PC-3 (cell line): ENCODE measurements around the gene EIF3M. TPM values are rescaled to one million over a fixed set of nuclear protein-coding genes. Genes with fewer than 3 reads are reported as not detected.

Experiments used
- ATAC-seq: fragments of 200-7000 bp; cut with Tn5 transposase; 2 replicates; pipeline ENCODE4 v1.9.1; 2020; ENCODE audit warnings: mild to moderate bottlenecking, moderate library complexity
- BruUV-seq: library from RNA; stranded (reverse); fragments of 400-500 nt; replicated peaks from 2 replicates; lab custom pipeline; 2021; lab: Mats Ljungman, UMichigan
- CTCF ChIA-PET: fragments of 300-600 bp; sonication (Branson Sonifier 250); formaldehyde crosslinking; loops from one replicate; lab custom pipeline; 2022; ENCODE audit warnings: antibody characterized with exemption; lab: Charles Lee
- POLR2A ChIA-PET: fragments of 300-600 bp; sonication (Branson Sonifier 250); formaldehyde crosslinking; loops from one replicate; lab custom pipeline; 2022; ENCODE audit warnings: antibody characterized with exemption; ENCODE audit not compliant: unreplicated experiment; lab: Charles Lee
- DNase-seq: peaks from one replicate; pipeline ENCODE4 v3.0.0-alpha.2; 2015
- H2AFZ ChIP-seq: fragments of 300-600 bp; sonication (generic); 2 replicates; pipeline ENCODE4 v1.6.0; 2016; ENCODE audit warnings: antibody characterized with exemption, low read length
- H3F3A ChIP-seq: fragments of 300-600 bp; sonication (generic); one replicate; pipeline ENCODE4 v1.6.0; 2017; ENCODE audit warnings: antibody characterized with exemption, low read length, control low read depth, mild to moderate bottlenecking; ENCODE audit not compliant: unreplicated experiment
- H3K27ac ChIP-seq: fragments of 300-600 bp; sonication (generic); 2 replicates; pipeline ENCODE4 v1.5.1; 2016; ENCODE audit warnings: mild to moderate bottlenecking, low read length
- H3K27me3 ChIP-seq: fragments of 300-600 bp; sonication (generic); 2 replicates; pipeline ENCODE4 v1.6.1; 2016; ENCODE audit warnings: low read length, mixed read lengths
- H3K36me3 ChIP-seq: fragments of 300-600 bp; sonication (generic); 2 replicates; pipeline ENCODE4 v1.6.1; 2016; ENCODE audit warnings: low read depth, mixed run types, low read length, mixed read lengths
- H3K4me1 ChIP-seq: fragments of 300-600 bp; sonication (generic); 2 replicates; pipeline ENCODE4 v1.5.1; 2016; ENCODE audit warnings: low read length; ENCODE audit not compliant: insufficient read depth
- H3K4me2 ChIP-seq: fragments of 300-600 bp; sonication (generic); 2 replicates; pipeline ENCODE4 v1.6.0; 2016; ENCODE audit warnings: low read length
- H3K4me3 ChIP-seq: fragments of 300-600 bp; sonication (generic); 2 replicates; pipeline ENCODE4 v1.5.1; 2016; ENCODE audit warnings: mild to moderate bottlenecking, low read length, mixed read lengths
- H3K79me2 ChIP-seq: fragments of 300-600 bp; sonication (generic); 2 replicates; pipeline ENCODE4 v1.6.1; 2017; ENCODE audit warnings: low read length, mixed read lengths
- H3K9ac ChIP-seq: fragments of 300-600 bp; sonication (generic); 2 replicates; pipeline ENCODE4 v1.6.0; 2016; ENCODE audit warnings: mild to moderate bottlenecking, low read length
- H3K9me2 ChIP-seq: fragments of 300-600 bp; sonication (generic); replicated peaks from 2 replicates; pipeline ENCODE4 v1.6.1; 2016; ENCODE audit warnings: mixed run types, low read length, mixed read lengths
- H3K9me3 ChIP-seq: fragments of 300-600 bp; sonication (generic); 2 replicates; pipeline ENCODE4 v1.6.1; 2016; ENCODE audit warnings: low read length, mixed read lengths
- H4K20me1 ChIP-seq: fragments of 300-600 bp; sonication (generic); 2 replicates; pipeline ENCODE4 v1.6.1; 2016; ENCODE audit warnings: low read length, mixed read lengths
- CTCF ChIP-seq: fragments of 300-600 bp; sonication (generic); conservative IDR thresholded peaks from 2 replicates; pipeline ENCODE4 v1.5.1; 2017; ENCODE audit warnings: antibody characterized with exemption, low read depth, mild to moderate bottlenecking, low read length
- EZH2 ChIP-seq: fragments of 300-600 bp; sonication (generic); IDR thresholded peaks from one replicate; pipeline ENCODE4 v1.6.1; 2017; ENCODE audit warnings: antibody characterized with exemption, mild to moderate bottlenecking, low read length; ENCODE audit not compliant: unreplicated experiment
- EZH2phosphoT487 ChIP-seq: fragments of 300-600 bp; sonication (generic); IDR thresholded peaks from 2 replicates; pipeline ENCODE4 v1.6.1; 2018; ENCODE audit warnings: mild to moderate bottlenecking, antibody characterized with exemption, low read length, borderline replicate concordance
- intact Hi-C: fragments of 100-400 bp; cut with micrococcal nuclease; formaldehyde crosslinking; loops from 2 replicates; pipeline ENCODE4 v1.9.0; 2023
- total RNA-seq: library from RNA; depleted of rRNA; stranded (reverse); fragments of >200 nt; gene quantifications from 2 replicates; pipeline ENCODE4 v1.2.3, GENCODE V29; 2014

EIF3M gene
- total RNA-seq, 1 experiment from 2014 or later = 369 TPM

GRCh38 chr11:32569313-32569881 is 14.2 kb upstream of the EIF3M start:
- CTCF ChIA-PET = no interaction called here
- Histone ChIP-seq H3F3A (no peaks in the 10 kb centered on the region), H3K9me3 (no peaks in the 10 kb centered on the region), H3K27me3 (no peaks in the 10 kb centered on the region), H3K79me2 (no peaks in the 10 kb centered on the region), H2AFZ (no peak overlapping the region), H3K27ac (no peak overlapping the region), H3K36me3 (no peaks in the 10 kb centered on the region), H3K9me2 (no peaks in the 10 kb centered on the region), H3K4me2 (no peak overlapping the region), H3K4me3 (no peak overlapping the region), H3K9ac (no peak overlapping the region), H4K20me1 (no peaks in the 10 kb centered on the region), H3K4me1 (no peaks in the 10 kb centered on the region)
- no TSS peak for BruUV-seq
- POLR2A ChIA-PET = no interaction called here
- no peak for TF ChIP-seq CTCF
- TF ChIP-seq EZH2 = no peak
- intact Hi-C loops = no loop called here
- no peak for DNase-seq
- no peak for ATAC-seq

- DNase-seq (no peak), ATAC-seq (no peak)
- H3K4me2 ChIP-seq = no peak overlapping the region
- no peak overlapping the region for H3K4me3 ChIP-seq
- H3K36me3 ChIP-seq = no peaks in the 10 kb centered on the region
- no peaks in the 10 kb centered on the region for H3K9me3 ChIP-seq
- no peak overlapping the region for H2AFZ ChIP-seq
- H3K4me1 ChIP-seq = no peaks in the 10 kb centered on the region
- ChIA-PET CTCF (no interaction called here), POLR2A (no interaction called here)
- BruUV-seq = no TSS peak
- intact Hi-C loops = no loop called here
- no peaks in the 10 kb centered on the region for H3K79me2 ChIP-seq
- H3K9ac ChIP-seq = no peak overlapping the region
- no peaks in the 10 kb centered on the region for H4K20me1 ChIP-seq
- H3K9me2 ChIP-seq = no peaks in the 10 kb centered on the region
- TF ChIP-seq EZH2phosphoT487 (no peak), CTCF (no peak), EZH2 (no peak)
- H3K27ac ChIP-seq = no peak overlapping the region
- H3F3A ChIP-seq = no peaks in the 10 kb centered on the region
- H3K27me3 ChIP-seq = no peaks in the 10 kb centered on the region
Observed at GRCh38 chr11:32571039-32571438, 12.6 kb upstream of the EIF3M start.

- Histone ChIP-seq H4K20me1 (no peaks in the 10 kb centered on the region), H3K4me1 (no peaks in the 10 kb centered on the region), H2AFZ (no peak overlapping the region), H3K9me2 (no peaks in the 10 kb centered on the region), H3K79me2 (no peaks in the 10 kb centered on the region), H3K4me2 (no peak overlapping the region), H3K27me3 (no peaks in the 10 kb centered on the region), H3F3A (no peaks in the 10 kb centered on the region), H3K9ac (no peak overlapping the region), H3K9me3 (no peaks in the 10 kb centered on the region), H3K27ac (no peak overlapping the region), H3K4me3 (no peak overlapping the region), H3K36me3 (no peaks in the 10 kb centered on the region)
- CTCF ChIA-PET = no interaction called here
- no peak for DNase-seq
- intact Hi-C loops = no loop called here
- no peak for ATAC-seq
- POLR2A ChIA-PET = no interaction called here
- BruUV-seq = no TSS peak
- no peak for TF ChIP-seq EZH2
- TF ChIP-seq EZH2phosphoT487 = no peak
- no peak for TF ChIP-seq CTCF
Observed at GRCh38 chr11:32573228-32573627, 10.4 kb upstream of the EIF3M start.
